ENCODE data around the gene RASSF10. TPM values are rescaled to one million over a fixed set of nuclear protein-coding genes. Genes with fewer than 3 reads are reported as not detected.
A peak's percentile ranks its signal among the peaks of the same experiment; 100 is the strongest.

The RASSF10 gene
- total RNA-seq, 1 donor from 2014 or later = 2.9 TPM

GRCh38 chr11:13031349-13031748 lies 22.2 kb downstream of the RASSF10 start:
- no peaks in the 10 kb centered on the region for H3K79me2 ChIP-seq (ENCODE audit: low read depth)
- H3K36me3 Mint-ChIP-seq = no peaks in the 10 kb centered on the region
- no peaks in the 10 kb centered on the region for H3K9me3 Mint-ChIP-seq
- no peaks in the 10 kb centered on the region for H3K9me3 ChIP-seq (ENCODE audit: low read depth)
- H3K27me3 ChIP-seq = no peaks in the 10 kb centered on the region
- H3K4me2 ChIP-seq = no peak overlapping the region
- DNase-seq (ENCODE audit: low spot score) = no peak
- no peak overlapping the region for H3K27ac ChIP-seq
- H3K4me1 ChIP-seq = peaks cover 12% of the 10 kb centered on the region
- peaks cover 3% of the 10 kb centered on the region for H3K4me1 Mint-ChIP-seq
- no peak overlapping the region for H3K27ac Mint-ChIP-seq
- TF ChIP-seq EZH2phosphoT487 (IDR thresholded peaks at IDR 0.05) (no peak), CTCF (IDR thresholded peaks at IDR 0.05) (no peak), EZH2 (IDR thresholded peaks at IDR 0.05) (no peak)
- H3F3A ChIP-seq (ENCODE audit: low read depth) = peaks cover 9% of the 10 kb centered on the region
- no peak overlapping the region for H3K9ac ChIP-seq
- H3K4me3 ChIP-seq = no peak overlapping the region
- H2AFZ ChIP-seq (replicated peaks) = no peak overlapping the region
- H4K20me1 ChIP-seq (ENCODE audit: low read depth) = no peaks in the 10 kb centered on the region
- H3K36me3 ChIP-seq = no peaks in the 10 kb centered on the region
- H3K4me3 Mint-ChIP-seq = no peak overlapping the region
- no peaks in the 10 kb centered on the region for H3K27me3 Mint-ChIP-seq (ENCODE audit: insufficient read depth, low read depth)

DNA sequence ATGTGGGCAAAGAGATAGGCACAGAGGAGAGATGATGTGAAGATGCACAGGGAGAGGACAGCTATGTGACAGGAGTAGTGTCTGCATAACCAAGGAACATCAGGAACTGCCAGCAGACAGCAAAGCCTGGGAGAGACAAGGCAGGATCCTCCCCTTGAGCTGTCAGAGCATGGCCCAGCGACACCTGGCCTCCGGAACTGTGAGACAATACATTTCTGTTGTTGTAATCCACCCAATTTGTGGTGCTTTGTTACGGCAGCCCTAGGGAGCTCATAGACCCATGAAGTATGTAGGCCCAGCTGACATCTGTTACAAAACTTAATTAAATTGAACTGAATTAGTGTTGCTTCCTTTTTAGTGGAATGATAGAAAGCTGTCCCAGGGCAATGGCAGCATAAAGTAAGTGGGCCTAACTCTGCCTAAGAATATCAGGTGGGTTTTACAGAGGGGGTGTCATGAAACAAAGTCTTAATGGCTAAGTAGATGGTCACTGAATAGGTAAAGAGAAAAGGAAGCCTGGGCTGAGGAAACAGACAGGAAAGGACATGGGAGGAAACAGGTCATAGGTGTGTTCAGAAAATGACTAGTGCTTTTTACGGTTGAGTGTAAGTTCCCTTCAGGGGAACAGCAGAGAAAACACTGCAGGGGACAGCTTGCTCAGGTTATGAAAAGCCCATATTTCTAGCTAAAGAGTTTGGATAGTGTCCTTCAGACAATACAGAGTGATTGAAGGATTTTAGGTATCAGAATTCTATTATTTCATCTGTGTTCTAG lies 24.8 kb downstream of the RASSF10 start:
- TF ChIP-seq EZH2 (IDR thresholded peaks at IDR 0.05) (no peak), EZH2phosphoT487 (IDR thresholded peaks at IDR 0.05) (no peak), CTCF (IDR thresholded peaks at IDR 0.05) (no peak)
- Mint-ChIP-seq H3K36me3 (no peaks in the 10 kb centered on the region), H3K4me1 (peaks cover 3% of the 10 kb centered on the region), H3K27me3 (ENCODE audit: insufficient read depth, low read depth) (peaks cover 2% of the 10 kb centered on the region), H3K27ac (no peak overlapping the region), H3K9me3 (no peaks in the 10 kb centered on the region), H3K4me3 (no peak overlapping the region)
- Histone ChIP-seq H2AFZ (replicated peaks) (no peak overlapping the region), H4K20me1 (ENCODE audit: low read depth) (no peaks in the 10 kb centered on the region), H3K9me3 (ENCODE audit: low read depth) (no peaks in the 10 kb centered on the region), H3K27me3 (no peaks in the 10 kb centered on the region), H3K36me3 (no peaks in the 10 kb centered on the region), H3K79me2 (ENCODE audit: low read depth) (no peaks in the 10 kb centered on the region), H3K4me3 (no peak overlapping the region), H3K9ac (no peak overlapping the region), H3K4me2 (peak overlapping the region; percentile 1), H3F3A (ENCODE audit: low read depth) (peaks cover 9% of the 10 kb centered on the region), H3K4me1 (peaks cover 6% of the 10 kb centered on the region), H3K27ac (peak overlapping the region; percentile 26)
- peak; percentile 52 for DNase-seq (ENCODE audit: low spot score)

- H3K27me3 Mint-ChIP-seq (ENCODE audit: insufficient read depth, low read depth) = peaks cover 2% of the 10 kb centered on the region
These were observed 26.6 kb downstream of the RASSF10 start for GRCh38 chr11:13035711-13036110.

DNA sequence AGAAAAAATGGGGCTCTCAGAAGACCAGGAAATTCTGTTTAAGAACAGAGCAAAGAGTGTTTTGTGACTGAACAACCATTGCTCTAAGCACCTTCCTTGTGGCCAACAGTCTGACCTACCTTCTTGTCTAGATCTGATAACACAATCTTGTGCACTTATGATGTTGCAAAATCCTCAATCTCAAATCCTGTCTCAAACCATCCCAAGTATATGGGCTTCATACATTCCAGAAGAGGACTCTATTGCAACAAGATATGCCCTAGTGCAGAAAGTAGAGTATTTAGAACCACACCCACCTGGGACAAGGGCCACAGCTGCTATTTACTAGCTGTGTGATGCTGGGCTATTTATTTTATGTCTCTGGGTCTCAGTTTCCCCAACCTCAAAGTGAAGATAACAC lies 27.1 kb downstream of the RASSF10 start:
- no peak for DNase-seq (ENCODE audit: low spot score)
- Histone ChIP-seq H3K4me2 (no peak overlapping the region), H3K4me3 (no peak overlapping the region), H4K20me1 (ENCODE audit: low read depth) (no peaks in the 10 kb centered on the region), H3K9ac (no peak overlapping the region), H2AFZ (replicated peaks) (no peak overlapping the region), H3K4me1 (peaks cover 6% of the 10 kb centered on the region), H3K27ac (no peak overlapping the region), H3K36me3 (no peaks in the 10 kb centered on the region), H3K79me2 (ENCODE audit: low read depth) (no peaks in the 10 kb centered on the region), H3K27me3 (no peaks in the 10 kb centered on the region), H3K9me3 (ENCODE audit: low read depth) (no peaks in the 10 kb centered on the region), H3F3A (ENCODE audit: low read depth) (peaks cover 9% of the 10 kb centered on the region)
- Mint-ChIP-seq H3K4me3 (no peak overlapping the region), H3K4me1 (peaks cover 3% of the 10 kb centered on the region), H3K36me3 (no peaks in the 10 kb centered on the region), H3K27me3 (ENCODE audit: insufficient read depth, low read depth) (peaks cover 2% of the 10 kb centered on the region), H3K27ac (no peak overlapping the region), H3K9me3 (no peaks in the 10 kb centered on the region)
- no peak for TF ChIP-seq CTCF (IDR thresholded peaks at IDR 0.05)
- no peak for TF ChIP-seq EZH2phosphoT487 (IDR thresholded peaks at IDR 0.05)
- no peak for TF ChIP-seq EZH2 (IDR thresholded peaks at IDR 0.05)

More at GRCh38 chr11:13035711-13036110, 26.6 kb downstream of the RASSF10 start:
- Histone ChIP-seq H3K27ac (no peak overlapping the region), H3F3A (ENCODE audit: low read depth) (peaks cover 9% of the 10 kb centered on the region), H3K4me1 (peaks cover 6% of the 10 kb centered on the region), H2AFZ (replicated peaks) (no peak overlapping the region), H3K9me3 (ENCODE audit: low read depth) (no peaks in the 10 kb centered on the region), H3K4me2 (no peak overlapping the region), H3K36me3 (no peaks in the 10 kb centered on the region), H3K27me3 (no peaks in the 10 kb centered on the region), H3K9ac (no peak overlapping the region), H3K79me2 (ENCODE audit: low read depth) (no peaks in the 10 kb centered on the region), H3K4me3 (no peak overlapping the region), H4K20me1 (ENCODE audit: low read depth) (no peaks in the 10 kb centered on the region)
- TF ChIP-seq EZH2 (IDR thresholded peaks at IDR 0.05) = no peak
- TF ChIP-seq EZH2phosphoT487 (IDR thresholded peaks at IDR 0.05) = no peak
- no peaks in the 10 kb centered on the region for H3K9me3 Mint-ChIP-seq
- no peak overlapping the region for H3K27ac Mint-ChIP-seq
- no peak for DNase-seq (ENCODE audit: low spot score)
- H3K36me3 Mint-ChIP-seq = no peaks in the 10 kb centered on the region
- H3K4me1 Mint-ChIP-seq = peaks cover 3% of the 10 kb centered on the region
- H3K4me3 Mint-ChIP-seq = no peak overlapping the region

Data from neural progenitor cell (in vitro differentiated cells).